ENCODE results near the gene BEX1. TPM values are rescaled to one million over a fixed set of nuclear protein-coding genes. Genes with fewer than 3 reads are reported as not detected.
"Not testable (repeated sequence)": the region's sequence is repeated elsewhere in the genome, so short reads cannot be mapped to it uniquely, and the experiment has no call there.

Gene BEX1
- total RNA-seq, 4 donors from 2014 or later: 0.83 to 7.6 (median 2.5) TPM

DNA sequence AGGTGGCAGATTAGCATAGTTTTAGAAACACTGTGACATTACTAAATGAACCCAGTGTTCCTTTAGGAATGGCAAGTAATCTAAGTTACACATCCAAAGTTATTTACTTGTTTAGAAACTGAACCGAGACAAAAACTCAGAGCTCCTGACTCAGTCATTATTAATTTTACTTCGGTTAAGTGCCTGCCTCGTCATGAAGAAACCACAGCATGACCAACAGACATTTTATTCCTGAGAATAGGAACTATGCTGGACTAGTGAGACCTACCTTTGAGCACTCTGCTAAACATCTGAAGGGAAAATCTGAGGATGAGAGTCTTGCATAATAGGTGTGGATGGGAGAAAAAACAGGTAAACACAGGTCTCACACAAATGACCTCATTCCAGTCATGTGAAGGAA, 2.5 kb downstream of the BEX1 start:
- TF ChIP-seq POLR2A (IDR thresholded peaks at IDR 0.05; ENCODE audit: low read depth) (no peak), POLR2AphosphoS5 (IDR thresholded peaks at IDR 0.05) (no peak), EP300 (IDR thresholded peaks at IDR 0.05) (no peak)
- TF ChIP-seq, protein P1, sequence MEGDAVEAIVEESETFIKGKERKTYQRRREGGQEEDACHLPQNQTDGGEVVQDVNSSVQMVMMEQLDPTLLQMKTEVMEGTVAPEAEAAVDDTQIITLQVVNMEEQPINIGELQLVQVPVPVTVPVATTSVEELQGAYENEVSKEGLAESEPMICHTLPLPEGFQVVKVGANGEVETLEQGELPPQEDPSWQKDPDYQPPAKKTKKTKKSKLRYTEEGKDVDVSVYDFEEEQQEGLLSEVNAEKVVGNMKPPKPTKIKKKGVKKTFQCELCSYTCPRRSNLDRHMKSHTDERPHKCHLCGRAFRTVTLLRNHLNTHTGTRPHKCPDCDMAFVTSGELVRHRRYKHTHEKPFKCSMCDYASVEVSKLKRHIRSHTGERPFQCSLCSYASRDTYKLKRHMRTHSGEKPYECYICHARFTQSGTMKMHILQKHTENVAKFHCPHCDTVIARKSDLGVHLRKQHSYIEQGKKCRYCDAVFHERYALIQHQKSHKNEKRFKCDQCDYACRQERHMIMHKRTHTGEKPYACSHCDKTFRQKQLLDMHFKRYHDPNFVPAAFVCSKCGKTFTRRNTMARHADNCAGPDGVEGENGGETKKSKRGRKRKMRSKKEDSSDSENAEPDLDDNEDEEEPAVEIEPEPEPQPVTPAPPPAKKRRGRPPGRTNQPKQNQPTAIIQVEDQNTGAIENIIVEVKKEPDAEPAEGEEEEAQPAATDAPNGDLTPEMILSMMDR (IDR thresholded peaks at IDR 0.05): no peak
- intact Hi-C loops (cut with DNase I): no loop called here
- 87% methylated on average over 3 of the region's 3 CpGs for WGBS
- peaks cover 0 to 12% (median 9%) of the 10 kb centered on the region in 4 donors for H3K4me1 ChIP-seq
- DNase-seq (ENCODE audit: extremely low spot score): no peak
- H3K36me3 ChIP-seq: no peaks in the 10 kb centered on the region
- H3K4me3 ChIP-seq: no peak overlapping the region
- H3K27me3 ChIP-seq: peaks cover 0 to 7% (median 0%) of the 10 kb centered on the region in 4 donors
- H3K9me3 ChIP-seq: no peaks in the 10 kb centered on the region
- no peak overlapping the region for H3K27ac ChIP-seq (replicated peaks in 1 of 4)

DNA sequence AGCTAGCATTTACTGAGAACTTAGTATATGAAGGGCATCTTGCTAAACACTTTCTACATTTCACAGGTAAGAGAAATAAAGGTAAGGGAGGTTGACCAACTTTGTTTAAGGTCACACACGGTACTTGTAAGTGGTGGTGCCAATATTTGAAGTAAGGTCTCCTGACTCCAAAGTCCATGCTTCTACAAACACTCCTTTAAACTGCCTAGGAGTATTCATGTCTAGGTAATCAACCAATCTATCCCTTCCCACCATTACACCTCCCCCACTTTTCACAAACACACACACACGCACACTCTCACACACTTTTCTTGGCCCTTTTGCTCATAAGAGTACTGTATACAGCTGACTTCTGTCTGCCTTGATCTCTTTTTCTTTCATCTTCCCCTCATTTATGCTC, 7.1 kb downstream of the BEX1 start:
- WGBS: 71% methylated on average over 2 of the region's 2 CpGs
- no peak for TF ChIP-seq POLR2A (IDR thresholded peaks at IDR 0.05; ENCODE audit: low read depth)
- TF ChIP-seq, protein P1 (IDR thresholded peaks at IDR 0.05): no peak
- Histone ChIP-seq H3K9me3 (no peaks in the 10 kb centered on the region), H3K4me1 (no peaks in the 10 kb centered on the region), H3K27me3 (peaks cover 0 to 3% (median 0%) of the 10 kb centered on the region in 4 donors), H3K4me3 (no peak overlapping the region), H3K36me3 (no peaks in the 10 kb centered on the region), H3K27ac (replicated peaks in 1 of 4) (no peak overlapping the region)
- DNase-seq (ENCODE audit: extremely low spot score): no peak
- intact Hi-C loops (cut with DNase I): no loop called here

DNA sequence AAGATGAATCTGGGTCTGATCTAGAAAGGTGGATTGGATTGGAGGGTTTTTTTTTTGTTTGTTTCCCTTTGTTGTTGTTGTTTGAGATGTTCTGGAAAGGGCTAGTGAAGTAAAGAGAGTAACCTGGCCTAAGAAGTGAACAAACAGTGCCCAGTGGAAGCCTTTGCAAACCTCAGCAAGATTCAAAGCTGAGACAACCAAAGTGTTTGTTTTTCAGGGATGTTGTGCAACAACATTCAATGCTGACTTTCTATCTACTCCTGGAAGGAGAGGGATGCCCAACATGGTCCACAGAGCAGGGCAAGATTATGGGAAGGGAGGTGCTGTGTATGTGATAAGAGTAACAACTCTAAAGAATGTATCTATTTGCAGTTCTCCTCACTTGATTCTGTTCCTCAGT, 11.3 kb downstream of the BEX1 start:
- no peaks in the 10 kb centered on the region for H3K27me3 ChIP-seq
- H3K4me3 ChIP-seq: no peak overlapping the region
- intact Hi-C loops (cut with DNase I): no loop called here
- no peaks in the 10 kb centered on the region for H3K4me1 ChIP-seq
- no peak for DNase-seq (ENCODE audit: extremely low spot score)
- no peak for TF ChIP-seq EP300 (IDR thresholded peaks at IDR 0.05)
- TF ChIP-seq POLR2A (IDR thresholded peaks at IDR 0.05; ENCODE audit: low read depth): no peak
- TF ChIP-seq, protein P1 (IDR thresholded peaks at IDR 0.05): no peak
- TF ChIP-seq POLR2AphosphoS5 (IDR thresholded peaks at IDR 0.05): no peak
- H3K9me3 ChIP-seq: no peaks in the 10 kb centered on the region
- no peaks in the 10 kb centered on the region for H3K36me3 ChIP-seq
- H3K27ac ChIP-seq (replicated peaks in 1 of 4): no peak overlapping the region

DNA sequence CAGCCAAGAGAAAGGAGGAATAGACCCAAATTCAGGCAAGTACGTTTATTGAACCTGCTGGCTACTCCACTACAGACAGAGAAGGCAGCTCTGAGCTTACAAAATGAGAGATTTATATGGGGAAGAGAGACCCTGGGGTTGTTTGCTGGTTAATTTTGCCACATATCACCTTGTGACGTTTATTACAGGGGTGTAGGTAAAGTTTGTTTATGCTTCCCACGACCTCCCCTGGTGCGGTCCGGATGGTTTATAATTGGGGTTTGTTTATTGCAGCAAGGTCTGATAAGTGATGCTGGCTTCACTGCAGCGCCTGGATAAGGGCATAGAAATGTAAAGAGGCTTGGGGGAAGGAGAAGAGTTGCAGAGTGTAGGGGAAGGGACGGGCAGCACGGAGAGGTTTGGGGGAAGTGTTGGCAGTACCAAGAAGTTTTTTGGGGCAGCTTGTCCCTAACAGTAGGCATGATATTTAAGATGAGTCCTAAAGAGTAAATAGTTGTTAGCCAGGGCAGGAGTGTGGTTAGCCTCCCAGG, 12.6 kb downstream of the BEX1 start:
- H3K4me3 ChIP-seq: no peak overlapping the region
- H3K4me1 ChIP-seq: no peaks in the 10 kb centered on the region
- 39% methylated on average over 8 of the region's 8 CpGs for WGBS
- H3K27ac ChIP-seq (replicated peaks in 1 of 4): no peak overlapping the region
- intact Hi-C loops (cut with DNase I): no loop called here
- H3K36me3 ChIP-seq: no peaks in the 10 kb centered on the region
- no peaks in the 10 kb centered on the region for H3K27me3 ChIP-seq
- H3K9me3 ChIP-seq: peaks cover 0 to 3% (median 0%) of the 10 kb centered on the region in 4 donors
- DNase-seq (ENCODE audit: extremely low spot score): no peak
- no peak for TF ChIP-seq POLR2A (IDR thresholded peaks at IDR 0.05; ENCODE audit: low read depth)
- TF ChIP-seq, protein P1 (IDR thresholded peaks at IDR 0.05): no peak
- TF ChIP-seq EP300 (IDR thresholded peaks at IDR 0.05): no peak
- TF ChIP-seq POLR2AphosphoS5 (IDR thresholded peaks at IDR 0.05): no peak

DNA sequence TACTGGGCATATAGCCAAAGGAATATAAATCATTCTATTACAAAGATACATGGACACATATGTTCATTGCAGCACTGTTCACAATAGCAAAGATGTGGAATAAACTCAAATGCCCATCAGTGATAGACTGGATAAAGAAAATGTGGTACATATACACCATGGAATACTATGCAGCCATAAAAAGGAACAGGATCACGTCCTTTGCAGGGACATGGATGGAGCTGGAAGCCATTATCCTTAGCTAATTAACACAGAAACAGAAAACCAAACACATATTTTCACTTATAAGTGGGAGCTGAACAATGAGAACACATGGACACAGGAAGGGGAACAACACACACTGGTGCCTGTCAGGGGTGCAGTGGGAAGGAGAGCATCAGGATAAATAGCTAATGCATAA, 30.6 kb downstream of the BEX1 start:
- H3K27ac ChIP-seq (replicated peaks in 1 of 4); H3K4me1 ChIP-seq; DNase-seq (ENCODE audit: extremely low spot score); H3K9me3 ChIP-seq; intact Hi-C loops (cut with DNase I); H3K36me3 ChIP-seq; H3K27me3 ChIP-seq; H3K4me3 ChIP-seq: not testable (repeated sequence)
- WGBS: 67% methylated on average over 1 of the region's 1 CpG
